Measurements from ENCODE around the gene MYPOP.
A peak's percentile ranks its signal among the peaks of the same experiment; 100 is the strongest.

The MYPOP gene

GRCh38 chr19:45927565-45928261 lies 25.3 kb upstream of the MYPOP start (continued):
- 0 out of 2 replicates have a peak, but pooled peaks have one; percentile 55 for TF ChIP-seq ZNF561 (tag by site-specific recombination; IDR thresholded peaks at IDR 0.05; ENCODE audit: borderline replicate concordance)
- TF ChIP-seq, protein P1, sequence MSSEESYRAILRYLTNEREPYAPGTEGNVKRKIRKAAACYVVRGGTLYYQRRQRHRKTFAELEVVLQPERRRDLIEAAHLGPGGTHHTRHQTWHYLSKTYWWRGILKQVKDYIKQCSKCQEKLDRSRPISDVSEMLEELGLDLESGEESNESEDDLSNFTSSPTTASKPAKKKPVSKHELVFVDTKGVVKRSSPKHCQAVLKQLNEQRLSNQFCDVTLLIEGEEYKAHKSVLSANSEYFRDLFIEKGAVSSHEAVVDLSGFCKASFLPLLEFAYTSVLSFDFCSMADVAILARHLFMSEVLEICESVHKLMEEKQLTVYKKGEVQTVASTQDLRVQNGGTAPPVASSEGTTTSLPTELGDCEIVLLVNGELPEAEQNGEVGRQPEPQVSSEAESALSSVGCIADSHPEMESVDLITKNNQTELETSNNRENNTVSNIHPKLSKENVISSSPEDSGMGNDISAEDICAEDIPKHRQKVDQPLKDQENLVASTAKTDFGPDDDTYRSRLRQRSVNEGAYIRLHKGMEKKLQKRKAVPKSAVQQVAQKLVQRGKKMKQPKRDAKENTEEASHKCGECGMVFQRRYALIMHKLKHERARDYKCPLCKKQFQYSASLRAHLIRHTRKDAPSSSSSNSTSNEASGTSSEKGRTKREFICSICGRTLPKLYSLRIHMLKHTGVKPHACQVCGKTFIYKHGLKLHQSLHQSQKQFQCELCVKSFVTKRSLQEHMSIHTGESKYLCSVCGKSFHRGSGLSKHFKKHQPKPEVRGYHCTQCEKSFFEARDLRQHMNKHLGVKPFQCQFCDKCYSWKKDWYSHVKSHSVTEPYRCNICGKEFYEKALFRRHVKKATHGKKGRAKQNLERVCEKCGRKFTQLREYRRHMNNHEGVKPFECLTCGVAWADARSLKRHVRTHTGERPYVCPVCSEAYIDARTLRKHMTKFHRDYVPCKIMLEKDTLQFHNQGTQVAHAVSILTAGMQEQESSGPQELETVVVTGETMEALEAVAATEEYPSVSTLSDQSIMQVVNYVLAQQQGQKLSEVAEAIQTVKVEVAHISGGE (tag by site-specific recombination; conservative IDR thresholded peaks at IDR 0.05; ENCODE audit: low read depth), result peak; percentile 27; the same call in 1 of the 2 replicates
- TF ChIP-seq, protein P2, sequence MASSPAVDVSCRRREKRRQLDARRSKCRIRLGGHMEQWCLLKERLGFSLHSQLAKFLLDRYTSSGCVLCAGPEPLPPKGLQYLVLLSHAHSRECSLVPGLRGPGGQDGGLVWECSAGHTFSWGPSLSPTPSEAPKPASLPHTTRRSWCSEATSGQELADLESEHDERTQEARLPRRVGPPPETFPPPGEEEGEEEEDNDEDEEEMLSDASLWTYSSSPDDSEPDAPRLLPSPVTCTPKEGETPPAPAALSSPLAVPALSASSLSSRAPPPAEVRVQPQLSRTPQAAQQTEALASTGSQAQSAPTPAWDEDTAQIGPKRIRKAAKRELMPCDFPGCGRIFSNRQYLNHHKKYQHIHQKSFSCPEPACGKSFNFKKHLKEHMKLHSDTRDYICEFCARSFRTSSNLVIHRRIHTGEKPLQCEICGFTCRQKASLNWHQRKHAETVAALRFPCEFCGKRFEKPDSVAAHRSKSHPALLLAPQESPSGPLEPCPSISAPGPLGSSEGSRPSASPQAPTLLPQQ (tag by site-specific recombination; IDR thresholded peaks at IDR 0.05), result peak; percentile 74; the same call in 1 of the 2 replicates
- TF ChIP-seq CTCF (tag by site-specific recombination; IDR thresholded peaks at IDR 0.05), result peak; percentile 35
- peak; percentile 29; the same call in 1 of the 2 replicates for TF ChIP-seq ZNF501 (tag by site-specific recombination; IDR thresholded peaks at IDR 0.05)
- peak; percentile 60 for TF ChIP-seq SP7 (tag by site-specific recombination; IDR thresholded peaks at IDR 0.05)
- TF ChIP-seq ZNF792 (tag by site-specific recombination; IDR thresholded peaks at IDR 0.05), result no peak
- TF ChIP-seq ZNF335 (tag by site-specific recombination; conservative IDR thresholded peaks at IDR 0.05), result peak; percentile 81
- TF ChIP-seq, protein P3, sequence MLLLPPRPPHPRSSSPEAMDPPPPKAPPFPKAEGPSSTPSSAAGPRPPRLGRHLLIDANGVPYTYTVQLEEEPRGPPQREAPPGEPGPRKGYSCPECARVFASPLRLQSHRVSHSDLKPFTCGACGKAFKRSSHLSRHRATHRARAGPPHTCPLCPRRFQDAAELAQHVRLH (tag by site-specific recombination; IDR thresholded peaks at IDR 0.05), result 0 out of 2 replicates have a peak, but pooled peaks have one; percentile 8
- no peak for TF ChIP-seq ZNF221 (tag by site-specific recombination; IDR thresholded peaks at IDR 0.05; ENCODE audit: borderline replicate concordance)
- no peak for TF ChIP-seq OSR2 (tag by site-specific recombination; IDR thresholded peaks at IDR 0.05)
- peak; percentile 30; the same call in 1 of the 2 replicates for TF ChIP-seq KLF7 (tag by site-specific recombination; IDR thresholded peaks at IDR 0.05; ENCODE audit: borderline replicate concordance)
- peak; percentile 40; the same call in 1 of the 2 replicates for TF ChIP-seq PBX3 (CRISPR knock-in tag; IDR thresholded peaks at IDR 0.05)
- no peak for TF ChIP-seq PRDM2 (tag by site-specific recombination; IDR thresholded peaks at IDR 0.05; ENCODE audit: borderline replicate concordance)
- TF ChIP-seq KLF16 (tag by site-specific recombination; IDR thresholded peaks at IDR 0.05), result peak; percentile 49; the same call in 1 of the 2 replicates
- TF ChIP-seq ZXDB (tag by site-specific recombination; IDR thresholded peaks at IDR 0.05), result peak; percentile 61
- TF ChIP-seq ZNF660 (tag by site-specific recombination; IDR thresholded peaks at IDR 0.05), result peak; percentile 72
- TF ChIP-seq PATZ1 (tag by site-specific recombination; IDR thresholded peaks at IDR 0.05), result no peak
- peak; percentile 59; the same call in 1 of the 2 replicates for TF ChIP-seq ZBTB44 (tag by site-specific recombination; IDR thresholded peaks at IDR 0.05)
- TF ChIP-seq SP2 (tag by site-specific recombination; IDR thresholded peaks at IDR 0.05), result peak; percentile 60
